Breast epithelium (tissue), 3 donors: ENCODE data around the gene PROK2.

Experiments
- POLR2A ChIP-seq: fragments of 450-650 bp; IDR thresholded peaks from one replicate; pipeline ENCODE4 v1.6.1; 2016; ENCODE audit warnings: antibody characterized with exemption, mild to moderate bottlenecking, moderate library complexity
- POLR2AphosphoS5 ChIP-seq, 3 donors: sonication (generic); formaldehyde crosslinking; IDR thresholded peaks; one replicate each; pipeline ENCODE4 v1.6.1; 2017; ENCODE audit warnings: antibody characterized with exemption in 3 of 3

GRCh38 chr3:71801986-71802385, 17.0 kb upstream of the PROK2 start:
- TF ChIP-seq POLR2A = no peak
- no peak for TF ChIP-seq POLR2AphosphoS5 (IDR thresholded peaks at IDR 0.05)
